ENCODE measurements around the gene PLEKHJ1.

- TF ChIP-seq CTCF (conservative IDR thresholded peaks at IDR 0.05; ENCODE audit: low read length) (no peak), EZH2phosphoT487 (IDR thresholded peaks at IDR 0.05; ENCODE audit: borderline replicate concordance) (no peak)
Measured at GRCh38 chr19:2192862-2193261, 43.3 kb downstream of the PLEKHJ1 start.

Data from Loucy (cell line).